GM15510 (cell line): Measurements from ENCODE around the gene TEPSIN.

Source experiments
- POLR2A ChIP-seq: IDR thresholded peaks from 3 replicates; pipeline ENCODE4 v1.6.1; 2011; ENCODE audit warnings: borderline replicate concordance; ENCODE audit not compliant: insufficient read length; ENCODE audit errors: extremely low read depth

The TEPSIN gene

DNA sequence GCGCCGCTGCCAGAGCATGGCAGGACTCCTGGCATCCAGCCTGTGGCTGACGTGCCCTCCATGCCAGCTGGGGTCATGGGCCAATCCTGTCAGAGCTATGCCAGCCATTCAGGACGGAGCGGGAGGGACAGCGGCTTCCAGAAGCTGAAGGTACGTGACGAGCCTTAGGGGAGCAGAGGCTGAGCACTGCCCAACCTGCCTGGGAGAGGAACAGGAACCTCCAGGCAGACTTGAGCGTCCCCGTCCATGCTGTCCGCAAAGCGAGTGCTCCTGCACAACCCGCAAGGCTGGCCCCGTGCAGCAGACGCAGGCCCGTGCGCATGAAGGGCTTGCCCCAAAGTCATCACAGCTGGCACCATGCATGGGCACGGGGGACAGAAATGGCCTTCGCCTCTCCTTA is 21.8 kb upstream of the TEPSIN start:
- TF ChIP-seq POLR2A, result no peak

DNA sequence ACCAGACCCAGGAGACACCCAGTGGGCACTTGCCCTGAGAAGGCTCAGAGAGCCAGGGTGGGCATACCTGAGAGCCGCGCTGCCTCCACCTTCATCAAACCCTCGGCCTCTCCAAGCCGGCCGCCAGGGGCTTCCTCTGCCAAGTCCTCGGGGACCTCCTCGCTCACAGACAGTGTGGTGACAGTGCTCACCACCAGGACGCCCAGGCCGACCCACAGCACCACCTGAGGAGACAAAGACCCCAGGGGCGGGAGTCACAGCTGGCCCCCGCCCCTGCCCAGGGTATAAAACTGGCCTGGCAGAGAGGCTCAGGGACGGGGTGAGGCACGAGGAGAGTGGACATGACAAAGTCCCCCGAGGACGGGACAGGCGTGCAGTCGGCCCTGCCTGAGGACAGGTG is 21.3 kb upstream of the TEPSIN start:
- TF ChIP-seq POLR2A, result no peak

DNA sequence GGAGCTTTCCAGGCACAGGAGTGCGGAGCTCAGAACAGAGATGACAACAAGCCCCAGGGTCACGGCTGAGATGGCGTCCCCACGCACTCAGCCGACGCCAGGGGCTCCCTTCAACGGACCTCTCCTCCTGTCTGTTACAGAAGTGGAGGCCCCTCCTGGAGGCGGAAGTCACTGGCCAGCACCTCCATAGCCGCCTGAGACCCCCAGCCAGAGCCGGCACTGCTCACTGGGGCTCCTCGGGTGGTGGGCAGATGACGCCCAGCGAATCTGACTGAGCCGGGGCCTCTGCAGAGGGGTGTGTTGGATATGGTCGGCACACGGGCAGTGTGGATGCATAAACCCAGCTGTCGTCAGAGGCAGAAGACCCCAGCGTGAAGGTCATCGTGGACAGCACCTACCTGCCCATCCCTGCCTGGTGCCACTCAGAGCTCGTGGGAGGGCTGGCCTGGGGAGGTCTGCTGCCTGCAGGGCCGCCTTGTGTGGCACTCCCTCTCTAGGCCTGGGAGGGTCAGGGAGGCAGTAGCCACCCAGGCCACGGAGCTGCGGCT is 20.3 kb upstream of the TEPSIN start:
- TF ChIP-seq POLR2A, result no peak

DNA sequence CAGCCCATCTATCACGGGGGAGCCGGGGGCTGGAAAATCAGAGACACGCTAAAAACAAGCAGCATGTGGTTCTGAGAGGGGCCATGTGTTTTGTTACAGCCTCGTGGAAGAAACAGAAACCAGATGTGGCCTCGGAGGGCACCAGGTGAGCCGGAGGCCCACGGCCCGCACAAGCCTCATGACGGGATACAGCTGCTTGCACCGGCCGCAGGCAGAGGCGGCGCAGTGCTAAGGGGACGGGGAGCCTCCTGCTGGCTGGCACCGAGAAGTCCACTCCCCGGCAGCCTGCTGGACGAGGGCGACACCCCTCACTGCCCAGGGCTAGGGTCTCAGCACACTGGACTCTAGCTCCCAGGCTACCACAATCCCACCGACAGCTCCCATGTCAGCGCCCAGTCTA is 19.4 kb upstream of the TEPSIN start:
- TF ChIP-seq POLR2A, result no peak

DNA sequence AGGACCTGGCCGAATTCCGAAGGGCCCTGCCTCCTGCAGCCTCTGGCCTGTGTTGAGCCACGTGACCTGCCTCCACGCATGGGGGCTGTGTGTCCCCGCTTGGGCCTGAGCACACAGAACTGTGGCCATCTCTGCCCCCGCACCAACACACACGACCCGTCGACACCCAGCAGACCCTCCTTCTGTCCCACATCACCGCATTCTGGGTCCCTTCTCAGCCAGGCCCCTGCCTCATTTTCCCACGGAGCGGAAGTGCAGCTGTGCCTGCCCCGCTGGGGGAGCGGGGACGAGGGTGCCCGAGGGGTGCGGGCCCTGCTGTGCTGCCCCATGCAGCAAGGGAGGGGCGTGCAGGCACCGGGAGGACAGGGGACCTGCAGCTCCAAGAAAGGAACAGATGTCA is 18.7 kb upstream of the TEPSIN start:
- TF ChIP-seq POLR2A, result no peak

DNA sequence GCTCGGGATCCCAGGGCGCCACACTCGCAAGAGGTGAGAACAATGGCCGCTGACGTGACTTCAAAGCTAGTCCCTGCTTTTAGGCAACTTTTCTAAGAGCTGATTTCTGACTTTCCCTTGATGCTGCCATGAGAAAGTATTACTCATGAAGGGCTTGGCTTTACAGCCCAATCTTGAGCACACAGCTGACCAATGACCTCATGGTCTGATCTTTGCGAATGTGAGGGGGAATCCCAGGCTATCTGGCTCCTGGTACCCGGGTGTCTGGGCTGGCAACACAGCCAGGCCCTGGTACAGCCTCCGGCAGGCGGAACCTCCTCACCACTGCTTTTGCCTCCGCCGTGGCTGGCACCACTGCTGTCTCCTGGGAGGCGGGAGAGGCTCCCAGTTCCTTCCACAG is 17.8 kb upstream of the TEPSIN start:
- no peak for TF ChIP-seq POLR2A

DNA sequence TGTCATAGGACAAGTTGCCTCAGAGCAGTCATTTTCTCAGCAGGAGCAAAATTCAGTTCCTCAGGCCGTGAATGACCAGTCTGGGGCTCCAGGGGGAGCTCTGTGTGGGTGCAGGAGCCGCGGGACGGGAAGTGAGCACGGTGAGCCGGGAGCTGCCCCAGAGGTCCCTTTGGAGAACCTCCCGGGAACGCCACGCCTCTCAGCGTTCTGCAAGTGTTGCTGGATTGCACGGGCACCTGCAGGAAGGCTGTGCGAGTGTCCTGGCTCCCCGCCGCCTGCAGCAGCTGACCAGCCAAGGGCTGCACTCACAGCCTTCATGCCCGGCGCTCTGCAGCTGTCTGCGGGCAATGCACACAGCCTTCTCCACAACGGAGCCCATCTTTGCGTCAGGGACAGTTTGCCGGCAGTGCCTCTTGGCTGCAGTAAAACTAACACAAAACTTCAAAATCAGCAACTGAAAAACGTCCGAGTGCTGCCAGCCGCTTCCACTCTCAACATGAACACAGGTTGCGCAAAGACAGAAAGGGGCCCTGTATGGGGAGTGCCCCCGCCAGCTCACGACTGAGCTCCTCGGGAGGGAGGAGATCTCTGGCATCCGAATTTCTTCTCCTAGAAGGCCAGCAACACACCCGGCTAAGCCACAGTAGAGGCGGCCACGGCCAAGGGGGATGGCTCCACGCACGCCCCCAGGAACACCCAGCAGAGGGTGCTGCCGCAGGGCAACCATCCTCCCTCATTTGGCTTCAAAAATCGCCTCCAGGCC is 16.3 kb upstream of the TEPSIN start:
- TF ChIP-seq POLR2A, result no peak

DNA sequence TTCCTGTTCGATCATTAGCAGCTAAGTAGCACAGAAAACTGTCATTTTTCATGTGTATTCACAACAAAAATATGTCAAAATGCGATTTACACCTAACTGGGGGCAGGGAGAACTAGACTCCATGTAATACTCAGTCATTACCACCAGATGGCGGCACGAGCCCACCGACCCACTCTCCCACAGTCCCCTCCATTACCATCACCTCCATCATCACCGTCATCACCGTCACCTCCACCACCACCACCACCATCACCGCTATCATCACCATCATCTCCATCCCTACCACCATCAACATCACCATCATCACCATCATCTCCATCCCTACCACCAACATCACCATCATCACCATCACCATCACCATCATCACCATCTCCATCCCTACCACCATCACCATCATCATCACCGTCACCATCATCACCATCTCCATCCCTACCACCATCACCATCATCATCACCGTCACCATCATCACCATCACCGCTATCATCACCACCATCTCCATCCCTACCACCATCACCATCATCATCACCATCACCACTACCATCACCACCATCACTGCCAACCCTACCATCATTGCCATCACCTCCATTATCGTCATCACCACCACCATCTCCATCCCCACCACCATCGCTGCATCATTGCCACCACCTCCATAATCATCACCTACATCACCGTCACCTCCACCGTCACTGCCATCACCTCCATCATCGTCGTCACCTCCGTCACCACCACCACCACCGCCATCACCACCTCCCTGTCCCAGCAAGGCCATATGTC is 14.7 kb upstream of the TEPSIN start:
- TF ChIP-seq POLR2A, result no peak

DNA sequence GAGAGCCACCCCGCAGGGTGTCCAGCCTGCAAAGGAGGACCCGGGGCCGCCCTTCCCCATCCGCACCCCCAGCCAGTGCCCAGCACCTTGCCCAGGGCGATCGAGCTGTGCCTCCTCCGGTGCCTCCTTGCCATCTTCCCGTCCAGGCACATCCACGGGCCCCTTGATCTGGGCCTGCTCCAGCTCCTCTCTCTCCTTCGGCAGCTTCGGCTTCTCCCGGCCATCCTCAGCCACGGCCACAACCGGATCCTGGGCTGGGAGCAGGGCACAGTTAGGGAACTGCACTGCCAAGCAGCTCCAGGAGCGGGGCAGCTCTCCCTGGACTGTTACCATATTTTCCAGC is 14.1 kb upstream of the TEPSIN start:
- no peak for TF ChIP-seq POLR2A

DNA sequence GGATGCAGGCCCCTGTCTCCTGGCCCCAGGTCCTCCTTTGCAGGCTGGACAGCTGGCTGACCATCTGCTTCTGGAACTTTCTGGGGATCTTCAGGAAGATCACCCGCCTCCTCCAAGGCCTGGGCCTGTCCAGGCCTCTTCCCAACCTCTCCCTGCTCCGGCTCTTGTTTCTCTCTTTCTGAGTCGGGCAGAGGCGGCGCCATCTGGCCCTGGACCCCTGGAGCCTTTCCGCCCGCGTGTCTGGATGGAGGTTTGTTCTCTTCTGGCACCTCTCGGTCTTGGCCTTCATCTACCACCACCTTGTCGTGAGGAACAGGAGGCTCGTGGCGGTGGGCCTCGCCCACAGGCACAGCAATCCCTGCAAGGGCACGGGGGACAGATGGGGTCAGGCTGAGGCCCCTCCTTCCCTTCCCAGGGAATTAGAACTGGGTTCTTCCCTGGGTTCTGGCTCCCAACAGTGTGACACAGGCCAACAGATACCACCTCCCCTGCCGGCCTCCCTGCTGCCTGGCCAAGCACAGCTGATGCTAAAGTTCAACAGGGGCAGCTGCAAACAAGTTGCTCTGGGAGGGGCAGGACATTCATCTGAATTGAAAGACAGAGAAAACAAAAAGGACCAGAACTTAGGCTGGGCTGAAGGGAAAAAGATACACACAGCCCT is 13.6 kb upstream of the TEPSIN start:
- no peak for TF ChIP-seq POLR2A

DNA sequence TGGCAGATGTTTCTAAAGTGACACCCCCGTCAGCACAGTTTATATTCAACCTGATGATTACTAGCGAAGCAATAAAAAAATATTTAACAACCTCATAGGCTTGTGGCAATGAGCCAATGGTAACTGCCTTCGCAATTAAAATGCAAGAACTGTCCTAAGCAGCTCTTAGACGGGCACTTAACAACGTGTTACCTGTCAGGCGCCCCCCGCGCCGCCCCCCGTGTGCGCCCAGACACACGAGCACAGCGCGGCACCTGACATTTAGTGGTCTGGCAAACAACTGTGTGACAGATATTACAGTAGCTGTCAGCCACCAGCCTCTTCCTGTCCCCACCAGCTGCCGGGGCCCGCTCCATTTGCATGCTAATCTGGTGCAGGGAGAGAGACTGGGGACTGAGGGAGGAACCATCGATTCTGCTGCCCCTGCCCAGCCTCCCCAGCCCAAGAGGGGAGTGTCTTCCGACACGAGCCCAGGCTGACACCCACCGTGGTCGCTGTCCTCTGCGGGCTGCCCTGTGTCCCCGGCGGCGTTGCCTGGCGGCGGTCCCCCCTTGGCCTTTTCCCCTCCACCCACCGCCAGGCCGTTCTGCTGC is 12.9 kb upstream of the TEPSIN start:
- TF ChIP-seq POLR2A, result no peak

DNA sequence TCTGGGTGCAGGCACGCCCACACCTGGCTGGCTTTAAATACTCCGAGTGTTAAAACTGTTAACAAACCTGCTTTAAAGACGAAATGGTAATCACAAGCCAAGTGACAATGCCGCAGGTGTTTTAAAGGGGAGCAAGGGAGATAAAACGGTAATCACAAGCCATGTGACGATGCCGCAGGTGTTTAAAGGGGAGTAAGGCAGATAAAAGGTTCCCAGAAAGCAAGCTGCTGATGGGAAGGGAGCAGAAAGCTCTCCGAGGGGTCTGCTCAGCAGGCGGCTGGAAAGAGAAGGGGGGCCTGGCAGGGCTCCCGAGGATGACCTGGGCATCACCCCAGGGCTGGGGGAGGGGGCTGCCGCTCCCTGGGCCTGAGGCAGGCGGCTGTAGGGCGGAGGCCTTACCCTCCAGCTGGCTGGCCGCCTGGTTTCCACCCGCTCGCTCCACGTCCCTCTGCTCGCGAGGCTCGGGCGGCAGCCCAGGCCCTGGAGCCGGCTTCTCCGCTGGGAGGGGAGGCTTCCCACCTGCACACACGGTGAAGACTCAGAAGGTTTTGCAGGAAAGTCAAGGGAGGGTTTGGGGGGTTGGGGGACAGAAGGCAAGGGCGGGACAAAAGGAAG is 12.3 kb upstream of the TEPSIN start:
- TF ChIP-seq POLR2A, result no peak

DNA sequence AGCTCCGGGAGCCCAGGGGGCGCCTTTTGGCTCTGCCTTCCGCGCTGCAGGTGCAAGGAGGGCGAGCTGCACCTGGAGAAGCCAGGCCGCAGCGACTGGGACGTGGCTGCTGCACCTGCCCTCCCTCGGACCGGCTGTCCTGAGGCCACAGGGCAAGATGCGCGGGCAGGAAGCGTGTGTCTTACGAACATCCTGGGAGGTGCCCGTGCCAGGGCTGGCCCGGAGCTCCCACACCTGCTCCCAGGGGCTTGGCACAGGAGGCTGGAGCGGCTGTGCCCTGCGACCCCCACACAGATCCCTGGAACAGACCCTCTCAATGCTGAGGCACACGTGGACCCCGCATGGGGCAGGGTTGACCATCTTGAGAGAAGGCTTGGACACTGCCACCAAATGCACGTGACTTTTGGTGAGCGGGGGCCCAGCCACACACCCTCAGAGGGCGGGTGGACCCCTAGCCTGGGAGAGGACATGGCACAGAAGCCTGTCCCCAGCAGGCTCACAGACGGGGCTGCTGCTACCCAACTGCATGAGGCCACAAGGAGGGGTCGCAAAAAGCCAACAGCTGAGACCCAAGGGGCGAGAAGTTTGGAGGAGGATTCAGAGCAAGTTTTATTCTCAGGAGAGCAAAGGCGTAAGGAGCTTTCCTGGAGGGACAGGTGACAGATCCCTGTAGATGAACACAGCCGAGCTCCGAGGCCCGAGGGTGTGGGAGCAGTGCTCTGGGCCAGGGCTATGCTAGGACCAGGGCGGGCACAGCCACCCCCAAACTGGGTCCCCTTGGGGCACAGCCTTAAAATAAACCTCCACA is 11.6 kb upstream of the TEPSIN start:
- TF ChIP-seq POLR2A, result no peak

DNA sequence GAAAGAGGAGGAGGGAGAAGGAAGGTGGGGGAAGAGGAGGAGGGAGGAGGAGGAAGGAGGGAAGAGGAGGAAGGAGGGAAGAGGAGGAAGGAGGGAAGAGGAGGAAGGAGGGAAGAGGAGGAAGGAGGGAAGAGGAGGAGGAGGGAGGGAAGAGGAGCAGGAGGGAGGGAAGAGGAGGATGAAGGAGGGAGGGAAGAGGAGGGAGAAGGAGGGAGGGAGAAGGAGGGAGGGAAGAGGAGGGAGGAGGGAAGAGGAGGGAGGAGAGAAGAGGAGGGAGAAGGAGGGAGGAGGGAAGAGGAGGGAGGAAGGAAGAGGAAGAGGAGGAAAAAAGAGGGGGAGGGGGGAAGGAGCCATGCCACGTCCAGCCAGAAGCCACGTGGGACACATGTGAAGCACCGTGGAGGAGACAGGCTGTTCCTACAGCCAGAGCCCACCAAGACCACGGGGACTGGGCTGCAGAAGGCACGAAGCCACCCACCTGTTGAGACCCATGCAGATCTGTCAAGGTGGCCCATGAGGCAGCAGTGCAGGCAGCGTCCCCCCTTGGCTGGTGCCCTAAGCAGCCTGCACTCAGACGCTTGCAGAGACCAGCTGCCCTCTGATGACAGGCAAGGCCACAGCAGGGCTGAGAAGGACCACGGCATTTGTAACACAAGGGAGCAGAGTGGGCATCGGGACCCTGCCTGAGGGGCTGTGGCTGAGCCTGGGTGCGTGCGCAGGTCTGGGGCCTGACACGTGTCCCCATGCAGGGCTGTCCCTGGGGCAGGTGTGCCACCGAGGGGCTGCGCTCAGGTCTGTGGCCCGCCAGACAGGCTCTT is 10.6 kb upstream of the TEPSIN start:
- TF ChIP-seq POLR2A, result no peak

DNA sequence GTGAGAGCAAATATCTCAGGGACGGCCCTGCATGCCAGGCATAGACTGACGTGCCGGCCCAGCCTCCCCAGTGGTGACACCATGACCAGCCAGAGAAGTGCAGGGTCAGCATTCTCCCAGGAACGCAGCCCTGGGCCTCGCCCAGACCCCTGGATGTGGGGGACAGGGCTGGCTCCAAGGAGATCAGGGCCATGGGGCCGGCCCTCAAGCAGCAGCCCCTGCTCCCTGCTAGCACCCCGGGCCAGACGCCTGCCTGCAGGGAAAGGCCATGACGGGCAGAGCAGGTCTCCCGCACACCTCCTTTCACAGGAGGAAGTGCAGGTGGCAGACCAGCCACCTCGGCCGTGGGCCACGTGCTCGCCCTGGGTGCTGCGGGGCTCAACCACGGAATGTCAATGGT is 9.8 kb upstream of the TEPSIN start:
- no peak for TF ChIP-seq POLR2A
